GM18526 (cell line): Measurements from ENCODE around the gene USP26.

Experiments
- POLR2A ChIP-seq: IDR thresholded peaks from 3 replicates; pipeline ENCODE4 v1.6.1; 2011; ENCODE audit not compliant: insufficient read length; ENCODE audit errors: extremely low read depth

Gene USP26

DNA sequence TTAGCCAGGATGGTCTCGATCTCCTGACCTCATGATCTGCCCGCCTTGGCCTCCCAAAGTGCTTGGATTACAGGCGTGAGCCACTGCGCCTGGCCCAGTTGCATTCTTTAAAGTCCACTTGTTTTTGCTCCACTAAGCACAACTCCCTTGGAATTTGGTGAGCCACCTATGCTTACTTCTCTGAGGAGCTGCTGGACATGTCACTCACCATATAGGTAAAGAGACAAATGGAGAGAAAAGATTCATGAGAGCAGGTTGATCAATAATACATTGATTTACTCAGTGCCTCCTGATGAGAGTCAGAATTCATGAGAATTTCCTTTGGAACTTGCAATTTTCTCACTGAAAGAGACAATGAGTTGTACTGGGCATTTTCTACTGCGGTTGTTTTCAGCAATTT lies 48.2 kb downstream of the USP26 start:
- no peak for TF ChIP-seq POLR2A

DNA sequence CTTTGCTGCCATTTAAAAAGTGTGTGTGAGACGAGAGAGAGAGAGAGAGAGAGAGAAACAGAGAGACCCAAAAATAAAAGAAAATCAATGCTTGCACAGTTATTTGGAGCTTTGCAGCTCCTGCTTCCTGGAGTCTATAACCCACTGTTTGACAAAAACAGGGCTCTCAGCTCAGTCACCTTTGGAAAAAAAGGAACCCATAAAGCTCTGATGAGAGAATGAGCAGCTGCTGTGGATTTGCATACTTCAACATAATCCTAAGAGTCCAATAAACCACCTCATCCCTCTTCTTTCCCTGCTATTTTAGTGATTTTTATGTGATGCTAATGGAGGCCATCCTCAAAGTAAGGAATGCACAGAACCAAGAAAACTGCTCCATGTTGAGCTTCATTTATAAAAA lies 50.3 kb downstream of the USP26 start:
- TF ChIP-seq POLR2A = no peak

- TF ChIP-seq POLR2A = no peak
Measured at GRCh38 chrX:133045986-133046385, 50.9 kb downstream of the USP26 start.

GRCh38 chrX:133042260-133042659 lies 54.6 kb downstream of the USP26 start:
- no peak for TF ChIP-seq POLR2A

GRCh38 chrX:133033010-133033409 lies 63.9 kb downstream of the USP26 start:
- no peak for TF ChIP-seq POLR2A

GRCh38 chrX:133018229-133018628 lies 78.7 kb downstream of the USP26 start:
- TF ChIP-seq POLR2A = no peak

DNA sequence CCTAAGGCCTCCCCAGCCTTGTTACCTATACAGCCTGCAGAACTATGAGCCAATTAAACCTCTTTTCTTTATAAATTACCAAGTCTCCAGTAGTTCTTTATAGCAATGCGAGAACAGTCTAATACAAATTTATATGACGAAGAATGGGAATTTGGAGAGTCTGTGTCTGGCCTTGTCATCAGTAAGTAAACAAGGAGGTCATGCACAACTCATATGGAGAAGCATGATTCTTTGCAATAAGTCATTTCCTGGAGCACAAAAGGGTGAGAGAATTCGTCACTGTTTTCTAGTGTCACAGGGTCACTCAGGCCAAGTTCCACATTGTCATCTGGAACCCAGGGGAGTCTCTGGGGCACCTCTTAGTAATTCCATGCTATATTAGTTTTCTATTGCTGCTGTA lies 89.5 kb downstream of the USP26 start:
- TF ChIP-seq POLR2A = no peak

DNA sequence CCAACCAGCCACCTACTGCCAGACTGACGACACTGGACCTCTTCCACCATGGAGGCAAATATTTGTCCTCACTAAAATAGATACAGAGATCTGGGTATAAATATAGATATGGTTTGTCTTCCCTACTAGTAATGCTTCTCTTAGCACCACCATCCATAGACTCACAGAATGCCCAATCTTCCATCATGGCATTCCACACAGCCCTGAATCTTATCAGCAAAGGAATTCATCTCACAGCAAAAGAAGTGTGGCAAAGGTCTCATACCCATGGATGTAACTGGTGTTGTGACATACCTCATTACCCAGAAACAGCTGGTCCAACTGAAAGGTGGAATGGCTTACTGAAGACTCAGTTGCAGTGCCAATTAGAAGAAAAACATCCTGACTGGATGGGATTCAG lies 91.3 kb downstream of the USP26 start:
- no peak for TF ChIP-seq POLR2A

- no peak for TF ChIP-seq POLR2A
Measured at GRCh38 chrX:133005042-133005441, 91.9 kb downstream of the USP26 start.

GRCh38 chrX:132999209-132999608 lies 97.7 kb downstream of the USP26 start:
- TF ChIP-seq POLR2A = no peak

DNA sequence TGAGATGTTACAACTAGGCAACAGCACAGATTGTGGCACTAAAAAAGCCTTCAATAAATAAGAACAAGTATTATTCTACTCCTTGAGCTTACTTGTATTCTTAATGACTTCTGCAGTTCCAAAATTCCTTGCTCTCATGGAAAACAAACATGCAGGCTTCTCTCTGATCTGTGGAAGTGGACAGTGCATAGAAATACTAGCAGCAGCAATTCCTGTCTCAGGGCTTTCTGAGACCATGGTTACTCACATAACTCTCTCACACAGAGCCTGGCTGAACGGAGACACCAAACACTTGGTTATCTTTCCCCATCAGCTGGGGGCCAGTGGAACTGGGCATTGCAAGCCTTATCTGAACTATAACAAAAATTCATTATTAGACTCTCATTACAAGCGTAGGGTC lies 106.1 kb downstream of the USP26 start:
- no peak for TF ChIP-seq POLR2A

DNA sequence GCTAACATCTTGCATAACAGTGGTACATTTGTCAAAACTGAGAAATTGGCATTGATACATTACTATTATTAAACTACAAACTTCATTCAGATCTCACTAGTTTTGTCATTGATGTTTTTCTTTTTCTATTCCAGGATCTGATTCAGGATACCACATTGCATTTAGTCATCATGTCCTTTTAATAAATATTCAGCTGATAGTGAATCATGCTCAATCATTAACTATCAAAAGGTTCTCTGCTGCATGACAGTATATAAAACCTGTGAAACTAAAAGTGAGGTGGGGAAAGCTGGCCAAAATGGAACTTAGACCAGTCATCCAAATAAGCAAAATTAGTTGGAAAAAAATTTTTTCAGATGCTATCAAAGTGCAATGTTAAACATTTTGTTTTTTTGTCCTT lies 110.4 kb downstream of the USP26 start:
- TF ChIP-seq POLR2A = no peak

GRCh38 chrX:132984058-132984650 lies 112.8 kb downstream of the USP26 start:
- TF ChIP-seq POLR2A = no peak

GRCh38 chrX:132983496-132983895 lies 113.4 kb downstream of the USP26 start:
- no peak for TF ChIP-seq POLR2A
